OCI-LY3 (cell line): ENCODE results near the gene GGA2.

Experiments
- H2AFZ ChIP-seq: fragments of 200-600, 300-600 bp; shearing (Covaris generic); 2 replicates; pipeline ENCODE4 v1.6.0; 2014; ENCODE audit warnings: antibody characterized with exemption, low read depth, low read length
- H3K27ac ChIP-seq: fragments of 200-600, 300-600 bp; sonication (generic); 2 replicates; pipeline ENCODE4 v1.5.1; 2014; ENCODE audit warnings: mild to moderate bottlenecking, low read length, moderate library complexity, mixed read lengths
- H3K27me3 ChIP-seq: fragments of 200-600, 300-600 bp; sonication (generic); 2 replicates; pipeline ENCODE4 v1.6.1; 2014; ENCODE audit warnings: low read depth, low read length, mixed read lengths
- H3K36me3 ChIP-seq: fragments of 200-600, 300-600 bp; sonication (generic); replicated peaks from 2 replicates; pipeline ENCODE3; 2014; ENCODE audit warnings: low read depth, low read length, mixed read lengths
- H3K4me1 ChIP-seq: fragments of 300-600, 200-600 bp; sonication (generic); 2 replicates; pipeline ENCODE4 v1.6.1; 2014; ENCODE audit warnings: low read length, mixed read lengths
- H3K4me2 ChIP-seq: fragments of 200-600, 300-600 bp; sonication (generic); 2 replicates; pipeline ENCODE4 v1.6.1; 2014; ENCODE audit warnings: low read length, mixed read lengths
- H3K4me3 ChIP-seq: fragments of 300-600, 200-600 bp; sonication (generic); 2 replicates; pipeline ENCODE4 v1.5.1; 2014; ENCODE audit warnings: antibody characterized with exemption, mild to moderate bottlenecking, low read length, moderate library complexity
- H3K79me2 ChIP-seq: fragments of 300-600, 200-600 bp; shearing (Covaris generic); 2 replicates; pipeline ENCODE4 v1.6.1; 2014; ENCODE audit warnings: mild to moderate bottlenecking, low read length, mixed read lengths
- H3K9ac ChIP-seq: fragments of 300-600, 200-600 bp; shearing (Covaris generic); 2 replicates; pipeline ENCODE4 v1.6.0; 2014; ENCODE audit warnings: mild to moderate bottlenecking, low read length, moderate library complexity
- H3K9me3 ChIP-seq: fragments of 200-600, 300-600 bp; shearing (Covaris generic); 2 replicates; pipeline ENCODE4 v1.6.1; 2014; ENCODE audit warnings: low read length, mixed read lengths; ENCODE audit not compliant: insufficient read depth
- H4K20me1 ChIP-seq: fragments of 200-600, 300-600 bp; sonication (generic); 2 replicates; pipeline ENCODE4 v1.6.1; 2016; ENCODE audit warnings: low read length, mixed read lengths; ENCODE audit not compliant: insufficient read depth
- EZH2phosphoT487 ChIP-seq: fragments of 200-600 bp; shearing (Covaris generic); IDR thresholded peaks from 2 replicates; pipeline ENCODE4 v1.6.1; 2018; ENCODE audit warnings: antibody characterized with exemption, mixed run types, low read depth
- TF ChIP-seq, protein P1 (sequence below): fragments of 200-600, 300-600 bp; sonication (generic); IDR thresholded peaks from 2 replicates; pipeline ENCODE4 v1.5.1; 2014; ENCODE audit warnings: antibody characterized with exemption, low read length, low read depth

The GGA2 gene

GRCh38 chr16:23494188-23494587 lies 16.1 kb downstream of the GGA2 start:
- Histone ChIP-seq H3K79me2 (peaks cover 65% of the 10 kb centered on the region), H3K4me1 (no peaks in the 10 kb centered on the region), H3K4me2 (no peak overlapping the region), H3K36me3 (peaks cover 64% of the 10 kb centered on the region), H2AFZ (no peak overlapping the region), H3K9me3 (no peaks in the 10 kb centered on the region), H3K4me3 (no peak overlapping the region), H3K27ac (no peak overlapping the region), H3K9ac (no peak overlapping the region), H4K20me1 (peaks cover 90% of the 10 kb centered on the region), H3K27me3 (no peaks in the 10 kb centered on the region)
- no peak for TF ChIP-seq EZH2phosphoT487
- TF ChIP-seq, protein P1, sequence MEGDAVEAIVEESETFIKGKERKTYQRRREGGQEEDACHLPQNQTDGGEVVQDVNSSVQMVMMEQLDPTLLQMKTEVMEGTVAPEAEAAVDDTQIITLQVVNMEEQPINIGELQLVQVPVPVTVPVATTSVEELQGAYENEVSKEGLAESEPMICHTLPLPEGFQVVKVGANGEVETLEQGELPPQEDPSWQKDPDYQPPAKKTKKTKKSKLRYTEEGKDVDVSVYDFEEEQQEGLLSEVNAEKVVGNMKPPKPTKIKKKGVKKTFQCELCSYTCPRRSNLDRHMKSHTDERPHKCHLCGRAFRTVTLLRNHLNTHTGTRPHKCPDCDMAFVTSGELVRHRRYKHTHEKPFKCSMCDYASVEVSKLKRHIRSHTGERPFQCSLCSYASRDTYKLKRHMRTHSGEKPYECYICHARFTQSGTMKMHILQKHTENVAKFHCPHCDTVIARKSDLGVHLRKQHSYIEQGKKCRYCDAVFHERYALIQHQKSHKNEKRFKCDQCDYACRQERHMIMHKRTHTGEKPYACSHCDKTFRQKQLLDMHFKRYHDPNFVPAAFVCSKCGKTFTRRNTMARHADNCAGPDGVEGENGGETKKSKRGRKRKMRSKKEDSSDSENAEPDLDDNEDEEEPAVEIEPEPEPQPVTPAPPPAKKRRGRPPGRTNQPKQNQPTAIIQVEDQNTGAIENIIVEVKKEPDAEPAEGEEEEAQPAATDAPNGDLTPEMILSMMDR = no peak

GRCh38 chr16:23491490-23492391 lies 18.6 kb downstream of the GGA2 start:
- Histone ChIP-seq H3K79me2 (peaks cover 41% of the 10 kb centered on the region), H3K36me3 (peaks cover 78% of the 10 kb centered on the region)

GRCh38 chr16:23486480-23486879 lies 23.8 kb downstream of the GGA2 start:
- H3K27me3 ChIP-seq = no peaks in the 10 kb centered on the region
- TF ChIP-seq, protein P1 = no peak
- no peak for TF ChIP-seq EZH2phosphoT487
- no peaks in the 10 kb centered on the region for H3K9me3 ChIP-seq
- peaks cover 58% of the 10 kb centered on the region for H4K20me1 ChIP-seq
- H3K9ac ChIP-seq = no peak overlapping the region
- peaks cover 82% of the 10 kb centered on the region for H3K36me3 ChIP-seq
- H3K27ac ChIP-seq = no peak overlapping the region
- H3K4me1 ChIP-seq = no peaks in the 10 kb centered on the region
- H3K79me2 ChIP-seq = peaks cover 13% of the 10 kb centered on the region; the same call in 1 of the 2 replicates
- H3K4me2 ChIP-seq = no peak overlapping the region
- H2AFZ ChIP-seq = no peak overlapping the region
- H3K4me3 ChIP-seq = no peak overlapping the region

More at GRCh38 chr16:23491490-23492391, 18.6 kb downstream of the GGA2 start:
- H3K9me3 ChIP-seq = no peaks in the 10 kb centered on the region
- H3K4me2 ChIP-seq = no peak overlapping the region
- H3K27me3 ChIP-seq = no peaks in the 10 kb centered on the region
- peaks cover 87% of the 10 kb centered on the region for H4K20me1 ChIP-seq
- H3K9ac ChIP-seq = no peak overlapping the region
- H2AFZ ChIP-seq = no peak overlapping the region
- H3K4me3 ChIP-seq = no peak overlapping the region
- TF ChIP-seq, protein P1 = no peak
- no peak for TF ChIP-seq EZH2phosphoT487
- H3K4me1 ChIP-seq = no peaks in the 10 kb centered on the region
- no peak overlapping the region for H3K27ac ChIP-seq

GRCh38 chr16:23485841-23486240 lies 24.5 kb downstream of the GGA2 start:
- Histone ChIP-seq H3K9ac (no peak overlapping the region), H3K9me3 (no peaks in the 10 kb centered on the region), H4K20me1 (peaks cover 52% of the 10 kb centered on the region), H3K36me3 (peaks cover 79% of the 10 kb centered on the region), H3K4me3 (no peak overlapping the region), H3K27ac (no peak overlapping the region), H3K4me2 (no peak overlapping the region), H2AFZ (no peak overlapping the region), H3K4me1 (no peaks in the 10 kb centered on the region), H3K27me3 (no peaks in the 10 kb centered on the region), H3K79me2 (peaks cover 13% of the 10 kb centered on the region; the same call in 1 of the 2 replicates)
- no peak for TF ChIP-seq EZH2phosphoT487
- TF ChIP-seq, protein P1 = no peak
